ENCODE results near the gene RERG. TPM values are rescaled to one million over a fixed set of nuclear protein-coding genes. Genes with fewer than 3 reads are reported as not detected.

RERG gene
- total RNA-seq, 2 donors from 2014 or later: not detected

GRCh38 chr12:15184484-15184883, 36.7 kb downstream of the RERG start:
- no peaks in the 10 kb centered on the region for H3K9me3 Mint-ChIP-seq
- no peak overlapping the region for H3K4me3 Mint-ChIP-seq
- no peak overlapping the region for H3K27ac Mint-ChIP-seq
- H3K36me3 Mint-ChIP-seq (ENCODE audit: low read depth): no peaks in the 10 kb centered on the region
- no peaks in the 10 kb centered on the region for H3K4me1 Mint-ChIP-seq
- peaks cover 4% of the 10 kb centered on the region for H3K27me3 Mint-ChIP-seq
- ATAC-seq (replicated peaks): no peak

- Mint-ChIP-seq H3K9me3 (no peaks in the 10 kb centered on the region), H3K4me3 (no peak overlapping the region), H3K36me3 (ENCODE audit: low read depth) (no peaks in the 10 kb centered on the region), H3K27ac (no peak overlapping the region), H3K4me1 (no peaks in the 10 kb centered on the region), H3K27me3 (peaks cover 4% of the 10 kb centered on the region)
- ATAC-seq (replicated peaks): no peak
These were observed 37.4 kb downstream of the RERG start for GRCh38 chr12:15183821-15184220.

DNA sequence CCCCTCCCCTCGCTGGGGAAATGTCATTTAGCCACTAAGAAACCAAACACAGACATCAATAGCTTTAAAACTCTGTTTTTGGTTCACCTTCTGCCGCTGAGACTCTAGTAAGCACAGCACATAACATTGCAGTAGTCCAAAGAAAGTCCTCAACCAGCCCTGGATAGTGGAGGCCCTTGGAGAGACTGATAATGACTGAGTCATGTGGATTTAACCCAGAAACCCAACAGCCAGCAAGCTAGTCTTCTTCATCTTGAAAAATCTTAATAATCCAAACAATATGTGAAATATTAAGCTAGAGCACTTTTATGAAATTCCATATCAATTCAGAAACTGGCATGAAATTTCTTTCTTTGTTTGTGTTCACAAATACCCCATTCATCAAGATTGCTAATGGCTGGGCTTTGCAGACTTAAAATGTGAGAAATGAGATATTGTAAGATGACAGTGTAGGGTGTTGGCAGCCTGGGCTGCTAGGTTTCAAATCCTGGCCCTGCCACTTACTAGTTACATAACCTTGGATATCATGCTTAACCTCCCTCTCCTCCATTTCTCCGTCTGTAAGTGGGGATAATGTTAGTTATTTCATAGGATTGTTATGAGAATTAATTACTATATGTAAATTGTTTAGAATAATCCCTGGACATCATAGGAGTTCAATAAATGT, 40.1 kb downstream of the RERG start:
- Mint-ChIP-seq H3K4me3 (no peak overlapping the region), H3K27ac (no peak overlapping the region), H3K9me3 (no peaks in the 10 kb centered on the region)

DNA sequence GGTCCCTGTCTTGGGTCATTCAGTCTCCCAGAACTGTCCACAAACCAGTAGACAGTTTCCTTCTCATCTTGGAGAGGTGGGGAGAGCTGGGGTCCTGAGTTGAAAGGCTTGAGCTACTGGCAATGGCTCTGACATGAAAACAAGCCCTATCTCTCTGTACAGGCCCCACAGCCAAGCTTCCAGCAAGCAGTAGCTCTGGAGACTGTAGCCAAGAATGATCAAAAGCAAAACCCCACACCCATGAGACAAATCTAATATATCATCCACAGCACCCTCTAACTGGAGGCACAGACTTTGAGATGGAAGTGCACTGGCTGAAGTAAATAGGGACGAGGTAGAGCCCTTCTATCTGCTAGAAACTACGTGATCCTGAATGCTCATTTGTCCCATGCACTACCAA, 40.9 kb downstream of the RERG start:
- no peaks in the 10 kb centered on the region for H3K9me3 Mint-ChIP-seq
- H3K27ac Mint-ChIP-seq: no peak overlapping the region
- no peaks in the 10 kb centered on the region for H3K4me1 Mint-ChIP-seq
- H3K4me3 Mint-ChIP-seq: no peak overlapping the region
- H3K36me3 Mint-ChIP-seq (ENCODE audit: low read depth): no peaks in the 10 kb centered on the region
- peaks cover 16% of the 10 kb centered on the region for H3K27me3 Mint-ChIP-seq
- ATAC-seq (replicated peaks): no peak

More for the DNA sequence above, 40.1 kb downstream of the RERG start:
- Mint-ChIP-seq H3K36me3 (ENCODE audit: low read depth) (no peaks in the 10 kb centered on the region), H3K27me3 (peaks cover 10% of the 10 kb centered on the region), H3K4me1 (no peaks in the 10 kb centered on the region)
- ATAC-seq (replicated peaks): no peak

GRCh38 chr12:15179672-15180071, 41.5 kb downstream of the RERG start:
- no peak for ATAC-seq (replicated peaks)
- peaks cover 16% of the 10 kb centered on the region for H3K27me3 Mint-ChIP-seq
- no peak overlapping the region for H3K4me3 Mint-ChIP-seq
- no peaks in the 10 kb centered on the region for H3K4me1 Mint-ChIP-seq
- no peaks in the 10 kb centered on the region for H3K36me3 Mint-ChIP-seq (ENCODE audit: low read depth)
- H3K9me3 Mint-ChIP-seq: no peaks in the 10 kb centered on the region
- H3K27ac Mint-ChIP-seq: no peak overlapping the region

- H3K4me1 Mint-ChIP-seq: no peaks in the 10 kb centered on the region
- no peak overlapping the region for H3K4me3 Mint-ChIP-seq
- no peak overlapping the region for H3K27ac Mint-ChIP-seq
- no peak for ATAC-seq (replicated peaks)
- no peaks in the 10 kb centered on the region for H3K9me3 Mint-ChIP-seq
- H3K36me3 Mint-ChIP-seq (ENCODE audit: low read depth): no peaks in the 10 kb centered on the region
- H3K27me3 Mint-ChIP-seq: peaks cover 30% of the 10 kb centered on the region
These were observed 48.1 kb downstream of the RERG start for GRCh38 chr12:15173142-15173541.

- Mint-ChIP-seq H3K27ac (no peak overlapping the region), H3K9me3 (no peaks in the 10 kb centered on the region), H3K27me3 (peaks cover 27% of the 10 kb centered on the region), H3K4me1 (no peaks in the 10 kb centered on the region), H3K36me3 (ENCODE audit: low read depth) (no peaks in the 10 kb centered on the region), H3K4me3 (no peak overlapping the region)
- ATAC-seq (replicated peaks): no peak
These were observed 49.0 kb downstream of the RERG start for GRCh38 chr12:15172060-15172822.

- ATAC-seq (replicated peaks): no peak
- no peak overlapping the region for H3K27ac Mint-ChIP-seq
- no peaks in the 10 kb centered on the region for H3K36me3 Mint-ChIP-seq (ENCODE audit: low read depth)
- H3K9me3 Mint-ChIP-seq: no peaks in the 10 kb centered on the region
- no peaks in the 10 kb centered on the region for H3K4me1 Mint-ChIP-seq
- peaks cover 24% of the 10 kb centered on the region for H3K27me3 Mint-ChIP-seq
- no peak overlapping the region for H3K4me3 Mint-ChIP-seq
These were observed 50.1 kb downstream of the RERG start for GRCh38 chr12:15171012-15171655.

DNA sequence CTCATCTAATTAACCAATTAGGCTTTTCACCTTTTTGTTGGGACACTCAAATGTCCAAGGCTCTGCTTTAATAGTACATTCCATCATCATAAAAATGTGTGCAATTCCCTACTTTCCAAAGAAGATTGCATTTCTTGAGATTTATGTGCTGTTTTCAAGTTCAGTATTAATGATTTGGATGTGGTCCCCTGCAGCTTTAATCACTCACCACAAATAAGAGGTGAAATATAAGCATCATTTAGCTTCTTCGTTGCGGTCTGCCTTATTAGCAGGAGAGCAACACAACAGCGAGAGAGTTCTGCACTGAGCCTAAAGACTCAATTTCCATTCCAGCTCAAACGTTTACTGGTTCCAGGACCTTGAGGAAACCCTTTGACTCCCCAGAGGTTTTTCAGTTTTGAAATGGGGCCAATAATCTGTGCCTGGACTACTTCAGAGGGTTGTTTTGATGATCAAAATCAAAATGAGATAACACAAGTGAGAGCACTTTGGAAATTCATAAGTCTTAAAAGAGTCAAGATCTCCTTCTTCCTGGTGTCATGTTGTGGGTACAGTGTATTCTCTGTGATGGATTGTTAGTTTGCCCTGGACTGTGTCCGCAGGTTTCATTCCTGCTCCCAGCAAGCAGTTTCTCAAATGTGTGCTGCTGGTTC, 53.1 kb downstream of the RERG start:
- ATAC-seq (replicated peaks): no peak
- Mint-ChIP-seq H3K36me3 (ENCODE audit: low read depth) (no peaks in the 10 kb centered on the region), H3K9me3 (no peaks in the 10 kb centered on the region), H3K27ac (no peak overlapping the region), H3K4me1 (no peaks in the 10 kb centered on the region), H3K4me3 (no peak overlapping the region), H3K27me3 (peaks cover 13% of the 10 kb centered on the region)

DNA sequence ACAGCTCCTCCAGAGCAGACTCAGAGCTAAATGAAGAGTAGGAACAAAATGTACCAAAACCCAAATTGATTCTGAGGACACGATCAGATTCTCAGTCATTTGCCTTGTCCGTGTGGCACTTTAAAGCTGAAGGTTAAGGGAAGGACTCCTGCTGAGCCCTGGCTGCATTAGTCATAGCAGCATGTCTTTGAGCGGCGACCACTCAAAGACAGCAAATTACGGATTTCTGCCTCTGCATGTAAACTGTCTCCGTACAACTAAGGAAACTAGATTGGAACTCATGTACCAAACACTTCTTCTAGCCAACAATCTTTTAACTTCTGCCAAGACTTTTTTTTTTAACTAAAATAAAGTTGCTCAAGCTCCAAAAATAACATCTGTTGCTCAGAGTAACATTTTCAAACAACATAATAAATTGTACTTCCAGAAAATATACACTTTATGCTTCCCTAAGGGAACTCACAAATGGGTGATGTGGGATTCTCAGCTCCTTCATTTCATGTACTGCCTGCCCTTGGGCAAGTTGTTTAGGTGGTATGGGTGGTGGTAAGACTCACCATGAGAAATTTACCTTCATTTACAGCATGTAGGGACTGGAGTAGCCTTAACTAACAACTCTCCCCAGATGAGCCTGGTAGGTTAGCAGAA, 56.1 kb downstream of the RERG start:
- Mint-ChIP-seq H3K27me3 (no peaks in the 10 kb centered on the region), H3K36me3 (ENCODE audit: low read depth) (no peaks in the 10 kb centered on the region), H3K27ac (no peak overlapping the region), H3K4me1 (no peaks in the 10 kb centered on the region), H3K9me3 (no peaks in the 10 kb centered on the region), H3K4me3 (no peak overlapping the region)
- ATAC-seq (replicated peaks): no peak

DNA sequence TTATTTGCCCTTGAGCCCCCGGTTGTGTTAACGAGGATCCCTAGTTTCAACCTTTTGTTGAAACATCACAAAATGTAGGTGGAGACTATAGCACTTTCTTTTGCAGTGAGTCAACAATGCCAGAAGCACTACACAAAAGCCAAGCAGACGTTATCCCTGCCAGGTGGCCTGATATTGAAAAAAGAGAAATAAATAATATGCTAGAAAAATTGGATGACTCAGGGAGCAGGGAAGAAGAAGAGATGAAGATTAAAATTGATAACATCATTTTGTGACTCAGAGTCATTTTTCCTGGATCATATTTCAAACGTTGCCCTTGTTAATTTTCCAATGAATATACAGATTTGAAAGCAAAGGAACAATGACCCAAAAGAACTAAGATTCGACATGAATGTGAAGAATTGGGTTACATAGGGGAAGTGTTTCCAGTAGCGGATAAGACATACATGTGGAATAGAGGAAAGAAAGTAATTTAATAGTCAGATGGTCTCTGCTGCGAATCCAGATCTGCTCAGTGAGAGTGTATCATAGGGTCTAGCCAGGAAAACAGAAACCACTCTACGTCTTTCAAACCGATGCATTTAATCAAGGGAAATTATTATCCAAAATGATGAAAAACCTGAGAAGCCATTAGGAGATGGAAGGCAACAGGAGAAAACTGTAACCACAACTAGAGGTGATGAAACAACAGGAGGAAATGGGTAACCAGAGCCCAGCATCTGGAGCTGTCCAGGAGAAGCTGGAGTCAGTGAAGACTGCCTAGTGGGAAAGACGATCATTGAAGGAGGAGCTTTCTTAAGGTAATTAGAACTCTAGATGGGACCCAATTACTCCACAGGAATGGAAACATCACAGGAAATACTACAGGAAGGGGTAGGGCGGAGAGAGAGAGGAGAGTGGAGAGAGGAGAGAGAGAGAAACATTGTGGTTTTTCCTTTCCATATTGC, 57.9 kb downstream of the RERG start:
- Mint-ChIP-seq H3K27me3 (peaks cover 2% of the 10 kb centered on the region), H3K27ac (no peak overlapping the region), H3K4me3 (no peak overlapping the region), H3K9me3 (no peaks in the 10 kb centered on the region), H3K4me1 (no peaks in the 10 kb centered on the region), H3K36me3 (ENCODE audit: low read depth) (no peaks in the 10 kb centered on the region)
- no peak for ATAC-seq (replicated peaks)

DNA sequence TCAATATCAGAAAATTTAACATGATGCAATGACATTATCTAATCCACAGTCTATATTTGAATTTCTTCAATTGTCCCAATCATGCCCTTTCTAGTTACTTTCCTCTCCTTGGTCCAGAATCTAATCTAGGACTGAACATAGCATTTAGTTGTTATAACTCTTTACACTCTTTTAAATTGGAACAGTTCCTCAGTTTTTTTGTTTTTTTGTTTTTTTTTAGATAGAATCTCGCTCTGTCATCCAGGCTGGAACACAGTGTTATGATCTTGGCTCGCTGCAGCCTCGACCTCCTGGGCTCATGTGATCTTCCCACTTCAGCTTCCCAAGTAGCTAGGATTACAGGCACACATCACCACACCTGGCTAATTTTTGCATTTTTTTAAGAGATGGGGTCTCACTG, 63.1 kb downstream of the RERG start:
- Mint-ChIP-seq H3K4me3 (no peak overlapping the region), H3K27ac (no peak overlapping the region), H3K27me3 (peaks cover 7% of the 10 kb centered on the region), H3K9me3 (no peaks in the 10 kb centered on the region), H3K36me3 (ENCODE audit: low read depth) (no peaks in the 10 kb centered on the region), H3K4me1 (no peaks in the 10 kb centered on the region)
- ATAC-seq (replicated peaks): no peak

DNA sequence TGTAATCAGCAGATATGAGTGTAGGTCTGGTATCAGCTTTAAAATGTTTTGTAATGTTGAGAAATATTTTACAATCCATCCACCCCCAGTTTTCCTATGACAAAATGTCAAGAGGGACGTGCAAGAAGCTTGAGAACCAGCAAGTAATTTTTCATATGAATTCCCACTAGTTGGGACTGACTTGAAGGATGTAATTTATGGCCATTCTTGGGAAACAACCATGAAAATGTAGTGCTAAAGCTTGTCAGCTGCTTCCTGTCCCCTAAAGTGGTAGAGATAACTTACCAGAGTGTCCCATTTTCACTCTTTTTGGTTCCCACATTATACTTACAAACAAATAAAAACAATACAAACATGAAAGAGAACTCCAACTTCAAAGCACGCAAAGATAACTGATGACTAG, 63.9 kb downstream of the RERG start:
- Mint-ChIP-seq H3K27me3 (peaks cover 10% of the 10 kb centered on the region), H3K4me1 (no peaks in the 10 kb centered on the region), H3K9me3 (no peaks in the 10 kb centered on the region), H3K36me3 (ENCODE audit: low read depth) (no peaks in the 10 kb centered on the region), H3K4me3 (no peak overlapping the region), H3K27ac (no peak overlapping the region)
- ATAC-seq (replicated peaks): no peak
